H1 (cell line): Measurements from ENCODE around the gene PTPN2. TPM values are rescaled to one million over a fixed set of nuclear protein-coding genes. Genes with fewer than 3 reads are reported as not detected.

Experiments used
- CTCF ChIA-PET: fragments of 300-600 bp; sonication (Branson Sonifier 250); formaldehyde crosslinking; loops from one replicate; lab custom pipeline; 2021; ENCODE audit not compliant: partially characterized antibody; lab: Charles Lee
- POLR2A ChIA-PET: fragments of 300-600 bp; sonication (Branson Sonifier 250); formaldehyde crosslinking; loops from one replicate; lab custom pipeline; 2021; ENCODE audit warnings: inconsistent platforms; ENCODE audit not compliant: partially characterized antibody; lab: Charles Lee
- DNase-seq, 2 experiments: peaks; one replicate each; pipeline versions ENCODE4 v3.0.0 to v3.0.0-alpha.2; 2010 to 2022; ENCODE audit warnings: low spot score in 2 of 2, low read depth in 1 of 2, mixed read lengths in 1 of 2
- FAIRE-seq: peaks from 2 replicates; lab custom pipeline; 2011; peaks lifted over from hg19 to GRCh38; lab: Jason Lieb, UNC
- H2AFZ ChIP-seq: 2 replicates; pipeline ENCODE4 v1.8.1; 2012; ENCODE audit warnings: low read length, inconsistent platforms
- H2AK5ac ChIP-seq: 2 replicates; pipeline ENCODE4 v1.6.1; 2013; ENCODE audit warnings: low read depth, low read length
- H2BK120ac ChIP-seq: replicated peaks from 2 replicates; pipeline ENCODE3; 2013; ENCODE audit warnings: low read depth, low read length, inconsistent platforms
- H2BK12ac ChIP-seq: 2 replicates; pipeline ENCODE4 v1.6.1; 2013; ENCODE audit warnings: low read depth, low read length
- H2BK15ac ChIP-seq: 2 replicates; pipeline ENCODE4 v1.6.1; 2013; ENCODE audit warnings: low read length
- H2BK20ac ChIP-seq: 2 replicates; pipeline ENCODE4 v1.6.1; 2013; ENCODE audit warnings: low read length
- H2BK5ac ChIP-seq: 2 replicates; pipeline ENCODE4 v1.6.1; 2013; ENCODE audit warnings: low read depth, low read length
- H3K14ac ChIP-seq: 2 replicates; pipeline ENCODE4 v1.6.1; 2013; ENCODE audit warnings: inconsistent platforms; ENCODE audit not compliant: insufficient read length
- H3K18ac ChIP-seq: 2 replicates; pipeline ENCODE4 v1.6.1; 2013; ENCODE audit warnings: low read length; ENCODE audit errors: extremely low read depth
- H3K23ac ChIP-seq: 2 replicates; pipeline ENCODE4 v1.6.1; 2013; ENCODE audit warnings: inconsistent platforms; ENCODE audit not compliant: insufficient read length
- H3K23me2 ChIP-seq: 2 replicates; pipeline ENCODE4 v1.6.1; 2013; ENCODE audit warnings: low read depth, low read length
- H3K27ac ChIP-seq: 2 replicates; pipeline ENCODE4 v1.6.1; 2011; ENCODE audit warnings: low read depth, low read length, inconsistent platforms
- H3K27me3 ChIP-seq, 4 experiments: replicated peaks in 1 of 4; 1 replicate in 1 of 4; 2 replicates in 3 of 4; pipeline versions ENCODE4 v1.6.1 to v1.8.1; 2011 to 2013; ENCODE audit warnings: low read length in 3 of 4, mild to moderate bottlenecking in 3 of 4, inconsistent platforms in 2 of 4, mixed read lengths in 2 of 4, moderate library complexity in 1 of 4; ENCODE audit not compliant: control insufficient read depth in 3 of 4, insufficient read depth in 3 of 4; ENCODE audit errors: extremely low read depth in 1 of 4
- H3K36me3 ChIP-seq, 4 experiments: 2 replicates each; pipeline versions ENCODE4 v1.6.1 to v1.8.1; 2011 to 2013; ENCODE audit warnings: mild to moderate bottlenecking in 4 of 4, low read length in 3 of 4, moderate library complexity in 2 of 4, control low read depth in 1 of 4, inconsistent platforms in 1 of 4; ENCODE audit not compliant: insufficient read depth in 4 of 4, control insufficient read depth in 2 of 4
- H3K4ac ChIP-seq: replicated peaks from 2 replicates; pipeline ENCODE3; 2013; ENCODE audit warnings: low read length, low read depth, mixed read lengths, inconsistent platforms; ENCODE audit not compliant: insufficient read length
- H3K4me1 ChIP-seq, 4 experiments: replicated peaks in 1 of 4; 1 replicate in 1 of 4; 2 replicates in 3 of 4; pipeline versions ENCODE4 v1.6.1 to v1.8.1; 2011 to 2013; ENCODE audit warnings: low read length in 3 of 4, inconsistent platforms in 2 of 4, mixed read lengths in 1 of 4; ENCODE audit not compliant: insufficient read depth in 4 of 4, control insufficient read depth in 3 of 4
- H3K4me2 ChIP-seq, 2 experiments: 2 replicates each; pipeline versions ENCODE4 v1.6.1 to v1.8.1; 2011 to 2013; ENCODE audit warnings: low read depth in 2 of 2, low read length in 2 of 2, control low read depth in 1 of 2, inconsistent platforms in 1 of 2, mild to moderate bottlenecking in 1 of 2; ENCODE audit not compliant: insufficient read depth in 1 of 2
- H3K4me3 ChIP-seq, 4 experiments: fragments of 200-600, 300-600 bp in 1 of 4; sonication (generic), shearing (Covaris generic), sonication (Bioruptor Twin) in 1 of 4; 2 replicates each; pipeline versions ENCODE4 v1.5.1 to v1.8.1; 2011 to 2016; ENCODE audit warnings: low read length in 4 of 4, low read depth in 3 of 4, control low read depth in 2 of 4, inconsistent platforms in 2 of 4, mild to moderate bottlenecking in 2 of 4, mixed read lengths in 1 of 4, moderate library complexity in 1 of 4; ENCODE audit not compliant: insufficient read depth in 2 of 4; ENCODE audit errors: extremely low read depth in 1 of 4
- H3K56ac ChIP-seq: replicated peaks from 2 replicates; pipeline ENCODE3; 2013; ENCODE audit warnings: low read depth, mild to moderate bottlenecking, mixed read lengths, low read length, inconsistent platforms; ENCODE audit not compliant: insufficient read length
- H3K79me1 ChIP-seq: 2 replicates; pipeline ENCODE4 v1.6.1; 2013; ENCODE audit warnings: low read depth, low read length, control low read depth
- H3K79me2 ChIP-seq, 2 experiments: 2 replicates each; pipeline versions ENCODE4 v1.6.1 to v1.8.1; 2012 to 2013; ENCODE audit warnings: low read length in 2 of 2, mild to moderate bottlenecking in 2 of 2, inconsistent platforms in 1 of 2; ENCODE audit not compliant: insufficient read depth in 2 of 2, control insufficient read depth in 1 of 2
- H3K9ac ChIP-seq, 4 experiments: replicated peaks in 1 of 4; 1 replicate in 1 of 4; 2 replicates in 3 of 4; pipeline versions ENCODE4 v1.6.1 to v1.8.1; 2011 to 2013; ENCODE audit warnings: low read depth in 3 of 4, low read length in 3 of 4, control low read depth in 2 of 4, mild to moderate bottlenecking in 2 of 4, moderate library complexity in 2 of 4, inconsistent platforms in 1 of 4; ENCODE audit errors: extremely low read depth in 1 of 4
- H3K9me3 ChIP-seq, 2 experiments: 2 replicates each; pipeline versions ENCODE4 v1.6.1 to v1.8.1; 2012 to 2013; ENCODE audit warnings: mild to moderate bottlenecking in 2 of 2, moderate library complexity in 2 of 2, control low read depth in 1 of 2, inconsistent platforms in 1 of 2, low read depth in 1 of 2, low read length in 1 of 2, mixed read lengths in 1 of 2; ENCODE audit not compliant: insufficient read depth in 2 of 2
- H4K20me1 ChIP-seq, 2 experiments: replicated peaks in 1 of 2; 2 replicates each; pipeline versions ENCODE3 to v1.8.1; 2011 to 2013; ENCODE audit warnings: inconsistent platforms in 2 of 2, low read length in 2 of 2, mild to moderate bottlenecking in 1 of 2; ENCODE audit not compliant: insufficient read depth in 2 of 2, control insufficient read depth in 1 of 2
- H4K5ac ChIP-seq: 2 replicates; pipeline ENCODE4 v1.6.1; 2013; ENCODE audit warnings: low read length, low read depth, mixed read lengths, inconsistent platforms; ENCODE audit not compliant: insufficient read length
- H4K8ac ChIP-seq: 2 replicates; pipeline ENCODE4 v1.8.0; 2013; ENCODE audit warnings: mild to moderate bottlenecking, moderate library complexity, low read length, inconsistent platforms; ENCODE audit not compliant: insufficient read depth; ENCODE audit errors: extremely low read depth
- H4K91ac ChIP-seq: replicated peaks from 2 replicates; pipeline ENCODE3; 2013; ENCODE audit warnings: low read length, mixed read lengths, inconsistent platforms; ENCODE audit not compliant: insufficient read length
- CTCF ChIP-seq, 3 experiments: IDR thresholded peaks; 1 replicate in 2 of 3; 2 replicates in 1 of 3; pipeline versions ENCODE4 v1.5.1 to v1.6.1; 2011; ENCODE audit warnings: low read length in 3 of 3, mild to moderate bottlenecking in 3 of 3, inconsistent platforms in 2 of 3, low read depth in 1 of 3, moderate library complexity in 1 of 3; ENCODE audit not compliant: insufficient read depth in 1 of 3; ENCODE audit errors: control extremely low read depth in 1 of 3
- HDAC6 ChIP-seq: IDR thresholded peaks from one replicate; pipeline ENCODE4 v1.7.1; 2012; ENCODE audit warnings: low read depth, mild to moderate bottlenecking, inconsistent platforms, low read length, moderate library complexity
- JUN ChIP-seq: IDR thresholded peaks from 2 replicates; pipeline ENCODE4 v1.6.1; 2011; ENCODE audit warnings: low read depth, mild to moderate bottlenecking, improper control_type of control experiment, low read length
- KDM4A ChIP-seq: IDR thresholded peaks from one replicate; pipeline ENCODE4 v1.7.1; 2012; ENCODE audit warnings: low read depth, mild to moderate bottlenecking, moderate library complexity, low read length, inconsistent platforms; ENCODE audit not compliant: severe bottlenecking
- RAD21 ChIP-seq, 2 experiments: IDR thresholded peaks in 1 of 2; conservative IDR thresholded peaks in 1 of 2; 2 replicates each; pipeline ENCODE4 v1.6.1; 2011; ENCODE audit warnings: low read depth in 2 of 2, low read length in 2 of 2, improper control_type of control experiment in 1 of 2, inconsistent platforms in 1 of 2, mild to moderate bottlenecking in 1 of 2, moderate library complexity in 1 of 2
- WGBS, 2 experiments: shearing (Covaris generic) in 1 of 2; methylation state at CpG; one replicate each; pipeline versions ENCODE4 v1.1.6 to v1.1.7; 2013 to 2015; ENCODE audit warnings: low lambda C conversion rate in 2 of 2, mixed read lengths in 2 of 2, inconsistent platforms in 1 of 2, low coverage in 1 of 2, missing lambda C conversion rate in 1 of 2; ENCODE audit not compliant: insufficient replicate concordance in 2 of 2, insufficient coverage in 1 of 2, insufficient read length in 1 of 2; ENCODE audit errors: extremely low coverage in 1 of 2, missing lambda C conversion rate in 1 of 2; 5-methylcytosine and 5-hydroxymethylcytosine counted together
- polyA plus RNA-seq, 7 experiments: library from polyadenylated mRNA; depleted of rRNA in 3 of 7; stranded (reverse) in 5 of 7; unstranded in 2 of 7; fragments of >200 nt in 5 of 7; fragments of 200-250 nt in 2 of 7; gene quantifications; 1 replicate in 5 of 7; 2 replicates in 1 of 7; 4 replicates in 1 of 7; pipeline versions ENCODE4 v1.2.1 to v1.2.3, GENCODE V29; 2011 to 2013; ENCODE audit warnings: missing spikeins in 2 of 7, mixed read lengths in 2 of 7
- total RNA-seq: library from RNA; stranded (reverse); fragmentation: NEBNext Ultra II Directional; extraction: Animal tissue kit (Norgen Biotek cat#: 25700); gene quantifications from 2 replicates; pipeline ENCODE4 v1.2.1, GENCODE V29; 2021

The PTPN2 gene
- total and polyA plus RNA-seq, 2 of the 8 experiments (the other 6 are each of a cell fraction or from before 2014, with no cell fraction given), result 16.4 to 54.0 TPM

DNA sequence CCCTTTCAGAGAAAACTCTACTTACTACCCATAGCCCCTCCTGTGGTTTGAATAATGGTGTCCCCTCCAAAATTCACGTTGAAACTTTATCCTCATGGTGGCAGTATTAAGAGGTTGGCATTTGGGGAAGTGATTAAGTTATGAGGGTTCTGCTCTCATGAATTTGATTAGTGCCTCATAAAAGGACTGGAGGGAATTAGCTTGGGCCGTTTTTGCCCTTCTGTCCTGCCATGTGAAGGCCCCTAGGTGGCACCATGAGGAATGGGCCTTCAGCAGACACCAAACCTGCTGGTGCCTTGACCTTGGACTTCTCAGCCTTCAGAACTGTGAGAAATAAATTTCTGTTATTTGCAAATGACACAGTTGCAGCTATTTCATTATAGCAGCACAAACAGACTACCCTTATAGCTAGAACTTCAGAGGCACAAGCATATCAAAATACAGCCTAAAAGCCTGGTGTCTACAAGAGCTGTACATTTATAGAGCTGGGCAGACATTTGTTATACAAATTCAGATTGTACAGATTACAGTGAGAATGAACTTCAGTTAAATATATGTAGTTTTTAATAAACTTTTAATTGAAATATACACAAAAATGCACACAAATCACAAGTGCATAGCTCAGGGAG lies 2.6 kb upstream of the PTPN2 start:
- Histone ChIP-seq H3K4me1 (peaks cover 0 to 13% (median 6%) of the 10 kb centered on the region in 4 experiments; a peak in 4 of 7 replicates), H3K9ac (no peak overlapping the region), H3K14ac (no peak overlapping the region), H2BK20ac (no peak overlapping the region), H2BK5ac (no peak overlapping the region), H2BK120ac (no peak overlapping the region), H3K4me3 (no peak overlapping the region), H3K27me3 (no peaks in the 10 kb centered on the region), H2AFZ (no peak overlapping the region), H3K23ac (no peak overlapping the region), H4K91ac (no peak overlapping the region), H3K79me2 (peaks cover 4 to 16% of the 10 kb centered on the region in 2 experiments), H2AK5ac (no peak overlapping the region), H3K36me3 (no peaks in the 10 kb centered on the region), H4K20me1 (peaks cover 0 to under 1% of the 10 kb centered on the region in 2 experiments), H3K27ac (no peak overlapping the region), H4K5ac (no peak overlapping the region), H3K9me3 (no peaks in the 10 kb centered on the region; a peak in 1 of 4 replicates), H2BK12ac (no peak overlapping the region), H3K79me1 (0 out of 2 replicates have a peak, but pooled peaks cover 2% of the 10 kb centered on the region)
- CTCF ChIA-PET, result interaction anchor here (0.6 to 6.1 kb wide), 16 partner anchors 8 to 186 kb away, joined by 3 to 34 read pairs (median 3); no protein-coding TSS in a partner anchor
- no peak for FAIRE-seq
- DNase-seq, result no peak
- TF ChIP-seq HDAC6 (no peak), JUN (no peak), KDM4A (no peak), RAD21 (IDR thresholded peaks at IDR 0.05 in 1 of 2, conservative IDR thresholded peaks at IDR 0.05 in 1 of 2; ENCODE audit: low read depth in 2 of 2, low read length in 2 of 2) (peak; percentile 20 to 48; a peak in 3 of 4 replicates), CTCF (IDR thresholded peaks at IDR 0.05; ENCODE audit: control extremely low read depth in 1 of 3, insufficient read depth in 1 of 3, low read depth in 1 of 3, low read length in 3 of 3) (peak; percentile 54 to 69 (median 59))
- TF ChIP-seq, all 59 proteins: peak for 2
- Histone ChIP-seq H3K4me2 (no peak overlapping the region), H3K4ac (no peak overlapping the region), H3K23me2 (peaks cover 3% of the 10 kb centered on the region; the same call in 1 of the 2 replicates), H2BK15ac (no peak overlapping the region), H4K8ac (no peak overlapping the region), H3K56ac (no peak overlapping the region), H3K18ac (no peak overlapping the region)
- 37% methylated on average over 2 of the region's 2 CpGs; no CpG with 5 or more reads in 1 of the 2 experiments for WGBS, 2 experiments
- POLR2A ChIA-PET, result no interaction called here
